LNCaP clone FGC (cell line): ENCODE results near the gene ZNF697.

Source experiments
- DNase-seq: peaks from one replicate; pipeline ENCODE4 v3.0.0-alpha.2; 2011; ENCODE audit warnings: low read depth
- H3K4me3 ChIP-seq: 2 replicates; pipeline ENCODE4 v1.5.1; 2011; ENCODE audit warnings: mild to moderate bottlenecking, low read depth, low read length, control low read depth
- TF ChIP-seq, protein P1 (sequence below): IDR thresholded peaks from 2 replicates; pipeline ENCODE4 v1.5.1; 2012; ENCODE audit warnings: mild to moderate bottlenecking; ENCODE audit not compliant: control insufficient read depth, insufficient read depth; ENCODE audit errors: extremely low read depth

ZNF697 gene

DNA sequence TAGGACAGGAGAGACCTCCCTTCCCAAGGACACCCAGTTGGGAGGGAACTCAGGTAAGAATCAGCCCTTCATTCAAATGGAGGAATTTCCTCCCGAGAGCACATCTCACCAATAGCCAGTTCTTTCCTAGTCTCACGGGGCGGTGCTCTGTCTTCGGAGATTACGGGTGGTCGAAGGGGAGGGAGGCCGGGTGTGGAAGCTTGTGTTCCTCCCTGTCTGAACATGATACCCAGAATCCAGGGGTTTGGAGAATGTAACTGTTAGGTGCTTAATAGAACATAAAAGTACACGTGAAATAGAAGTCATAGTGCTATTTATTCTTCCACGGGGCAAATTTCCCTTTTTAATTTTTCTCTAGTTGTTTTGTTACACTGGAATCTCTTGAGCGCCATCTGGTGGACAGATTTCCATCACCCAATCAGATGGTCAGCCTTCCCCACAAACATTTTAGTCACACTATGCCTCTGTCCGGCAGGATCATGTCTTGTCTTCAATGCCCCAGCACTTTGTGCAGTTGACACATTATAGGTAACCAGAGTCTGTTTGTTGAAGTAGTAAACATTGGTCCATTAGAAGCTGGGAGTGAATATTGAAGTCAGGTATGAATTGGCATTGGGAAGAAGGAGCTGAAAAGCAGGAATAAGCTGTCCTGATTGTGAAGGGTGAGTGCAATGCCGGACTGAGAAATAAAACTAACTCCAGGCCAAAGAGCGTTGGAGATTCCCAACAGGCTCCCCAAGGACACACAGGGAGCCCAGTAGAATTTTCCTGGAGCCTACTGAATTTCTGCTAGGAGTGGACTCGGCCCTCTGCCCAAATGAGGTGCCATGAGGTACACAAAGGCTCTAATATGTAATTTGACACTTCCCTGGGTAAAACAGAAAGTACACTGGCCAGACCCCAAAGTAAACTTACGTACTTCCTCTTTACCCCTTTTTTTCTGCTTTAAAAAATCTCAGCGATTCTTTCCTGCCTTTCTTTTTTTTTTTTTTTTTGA lies 27.6 kb upstream of the ZNF697 start:
- peak overlapping the region; percentile 34 for H3K4me3 ChIP-seq
- peak; percentile 78 for DNase-seq
- TF ChIP-seq, protein P1, sequence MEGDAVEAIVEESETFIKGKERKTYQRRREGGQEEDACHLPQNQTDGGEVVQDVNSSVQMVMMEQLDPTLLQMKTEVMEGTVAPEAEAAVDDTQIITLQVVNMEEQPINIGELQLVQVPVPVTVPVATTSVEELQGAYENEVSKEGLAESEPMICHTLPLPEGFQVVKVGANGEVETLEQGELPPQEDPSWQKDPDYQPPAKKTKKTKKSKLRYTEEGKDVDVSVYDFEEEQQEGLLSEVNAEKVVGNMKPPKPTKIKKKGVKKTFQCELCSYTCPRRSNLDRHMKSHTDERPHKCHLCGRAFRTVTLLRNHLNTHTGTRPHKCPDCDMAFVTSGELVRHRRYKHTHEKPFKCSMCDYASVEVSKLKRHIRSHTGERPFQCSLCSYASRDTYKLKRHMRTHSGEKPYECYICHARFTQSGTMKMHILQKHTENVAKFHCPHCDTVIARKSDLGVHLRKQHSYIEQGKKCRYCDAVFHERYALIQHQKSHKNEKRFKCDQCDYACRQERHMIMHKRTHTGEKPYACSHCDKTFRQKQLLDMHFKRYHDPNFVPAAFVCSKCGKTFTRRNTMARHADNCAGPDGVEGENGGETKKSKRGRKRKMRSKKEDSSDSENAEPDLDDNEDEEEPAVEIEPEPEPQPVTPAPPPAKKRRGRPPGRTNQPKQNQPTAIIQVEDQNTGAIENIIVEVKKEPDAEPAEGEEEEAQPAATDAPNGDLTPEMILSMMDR, result peak; percentile 80

DNA sequence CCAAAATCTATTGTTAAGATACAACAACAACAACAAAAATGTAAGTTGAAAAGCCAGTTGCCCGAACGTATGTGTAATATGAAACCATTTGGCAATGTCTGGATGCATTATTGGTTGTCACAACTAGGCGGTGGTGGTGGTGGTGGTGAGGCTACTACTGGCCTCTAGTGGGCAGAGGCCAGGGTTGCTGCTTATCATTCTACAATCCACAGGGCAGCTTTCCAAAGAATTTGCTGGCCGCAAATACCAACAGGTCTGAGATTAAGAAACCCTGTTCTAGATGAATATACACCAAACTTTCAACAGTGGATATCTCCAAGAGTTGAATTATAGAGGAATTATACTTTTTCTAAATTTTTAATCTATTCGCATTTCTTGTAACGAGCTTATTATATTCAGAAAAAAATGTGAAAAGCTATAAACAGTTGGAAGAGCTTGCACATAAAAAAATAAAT lies 26.8 kb upstream of the ZNF697 start:
- H3K4me3 ChIP-seq, result peak overlapping the region; percentile 34
- DNase-seq, result peak; percentile 85
- TF ChIP-seq, protein P1, result peak; percentile 80

GRCh38 chr1:119674111-119674526 lies 26.1 kb upstream of the ZNF697 start:
- no peak overlapping the region for H3K4me3 ChIP-seq
- TF ChIP-seq, protein P1, result no peak
- no peak for DNase-seq

DNA sequence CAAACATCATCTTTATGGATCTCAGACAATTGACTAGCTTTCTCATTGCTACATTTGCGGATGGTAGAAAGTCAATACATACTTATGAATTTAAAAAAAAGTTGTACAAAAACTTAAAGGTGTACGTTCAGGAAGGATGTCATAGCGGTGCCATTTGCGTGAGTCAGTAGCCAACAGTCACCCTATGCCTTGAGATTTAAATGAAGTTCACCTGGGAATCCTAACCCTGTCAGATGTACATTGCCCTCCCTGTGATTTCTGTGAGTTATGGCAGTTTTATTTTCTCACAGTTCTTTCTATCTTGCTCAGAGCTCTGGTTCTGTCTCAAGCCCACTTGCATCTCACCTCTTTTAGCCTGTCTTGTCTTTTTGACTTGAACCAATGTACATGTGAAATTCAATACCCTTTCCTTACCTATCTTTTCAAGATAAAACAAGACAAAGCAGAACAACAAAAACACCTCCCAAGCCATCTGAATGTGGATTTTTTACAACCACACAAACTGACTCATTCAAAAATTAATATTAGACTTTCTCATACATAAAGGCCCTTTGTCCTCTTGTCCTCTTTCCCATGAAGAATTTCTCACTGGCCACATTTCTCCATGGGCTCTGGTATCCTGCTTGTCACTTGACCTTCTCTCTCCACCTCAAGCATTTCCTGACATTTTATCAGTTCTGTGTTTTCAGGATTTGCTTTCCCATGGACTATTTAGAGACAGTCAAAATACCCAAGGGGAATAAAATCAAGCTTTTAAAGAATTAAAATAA lies 25.3 kb upstream of the ZNF697 start:
- H3K4me3 ChIP-seq, result no peak overlapping the region
- TF ChIP-seq, protein P1, result no peak
- no peak for DNase-seq

GRCh38 chr1:119670898-119671297 lies 22.8 kb upstream of the ZNF697 start:
- no peak for DNase-seq
- TF ChIP-seq, protein P1, result no peak
- H3K4me3 ChIP-seq, result no peak overlapping the region

- no peak for DNase-seq
- TF ChIP-seq, protein P1, result no peak
- no peak overlapping the region for H3K4me3 ChIP-seq
Observed at GRCh38 chr1:119667173-119667572, 19.1 kb upstream of the ZNF697 start.
